Body of pancreas (tissue), 4 donors: ENCODE results near the gene KLHL25. TPM values are rescaled to one million over a fixed set of nuclear protein-coding genes. Genes with fewer than 3 reads are reported as not detected.
A peak's percentile ranks its signal among the peaks of the same experiment; 100 is the strongest.

Source experiments
- ATAC-seq: fragments of 150-250 bp; one replicate; pipeline ENCODE4 v1.9.1; 2016
- DNase-seq, 4 donors: peaks; one replicate each; pipeline ENCODE4 v3.0.0-alpha.2; 2019
- H3K27ac ChIP-seq, 4 donors: fragments of 200-600 bp; sonication (generic); 1 replicate in 3 of 4; 2 replicates in 1 of 4; pipeline versions ENCODE4 v1.5.1 to v1.6.1; 2016 to 2019; ENCODE audit warnings: mild to moderate bottlenecking in 1 of 4, mixed read lengths in 1 of 4, moderate library complexity in 1 of 4
- H3K27me3 ChIP-seq, 2 donors: fragments of 200-600 bp; sonication (generic); one replicate each; pipeline ENCODE4 v1.6.0; 2016; ENCODE audit warnings: mild to moderate bottlenecking in 1 of 2
- H3K36me3 ChIP-seq, 2 donors: fragments of 200-600 bp; sonication (generic); replicated peaks in 1 of 2; 2 replicates each; pipeline ENCODE4 v1.5.1; 2016; ENCODE audit warnings: low read depth in 2 of 2; ENCODE audit not compliant: insufficient read depth in 1 of 2
- H3K4me1 ChIP-seq: fragments of 200-600 bp; sonication (generic); one replicate; pipeline ENCODE4 v1.6.0; 2016
- H3K4me3 ChIP-seq, 2 donors: fragments of 200-600 bp; sonication (generic); 1 replicate in 1 of 2; 2 replicates in 1 of 2; pipeline ENCODE4 v1.5.1; 2016 to 2019
- H3K9me3 ChIP-seq, 3 donors: fragments of 200-600 bp; sonication (generic); 1 replicate in 2 of 3; 2 replicates in 1 of 3; pipeline ENCODE4 v1.5.1; 2016
- POLR2A ChIP-seq, 3 donors: fragments of 450-650 bp; IDR thresholded peaks; one replicate each; pipeline ENCODE4 v1.6.1; 2016; ENCODE audit warnings: antibody characterized with exemption in 3 of 3, mild to moderate bottlenecking in 2 of 3
- WGBS, 2 donors: methylation state at CpG; one replicate each; pipeline ENCODE4 v1.1.5; 2017; 5-methylcytosine and 5-hydroxymethylcytosine counted together
- intact Hi-C: fragments of 100-400 bp; cut with DNase I; formaldehyde crosslinking; loops from one replicate; pipeline ENCODE4 v1.15.1; 2023
- total RNA-seq, 2 donors: library from RNA; depleted of rRNA; stranded (reverse); fragments of >200 nt; gene quantifications; one replicate each; pipeline ENCODE4 v1.1.0, GENCODE V29; 2016
- TF ChIP-seq, protein P1 (sequence below), 7 experiments: fragments of 450-650 bp in 4 of 7; fragments of 200-600 bp in 3 of 7; sonication (generic) in 3 of 7; IDR thresholded peaks; one replicate each; pipeline ENCODE4 v1.5.1; 2016 to 2019; ENCODE audit warnings: antibody characterized with exemption in 7 of 7

KLHL25 gene
- total RNA-seq, 2 donors from 2014 or later = 1.3 to 7.6 TPM

DNA sequence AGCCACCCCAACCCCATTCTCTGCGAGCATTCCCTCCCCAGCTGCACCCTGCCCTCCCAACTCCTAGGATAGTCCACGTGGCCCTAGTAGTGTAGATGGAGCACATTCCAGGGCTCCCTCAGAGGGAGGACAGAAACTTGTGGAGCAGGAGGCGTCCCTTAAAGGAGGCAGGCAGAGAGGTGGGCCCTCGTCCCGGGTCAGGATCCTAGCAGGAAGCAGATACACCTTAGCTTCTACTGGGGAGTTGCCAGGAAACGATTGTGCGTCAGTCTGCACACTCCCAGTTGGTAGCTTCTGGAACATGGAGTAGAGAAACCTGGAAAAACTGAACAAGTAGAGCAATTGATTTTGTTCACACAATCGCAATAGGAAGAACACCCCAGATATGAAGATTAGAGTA, 43.9 kb upstream of the KLHL25 start:
- ATAC-seq = no peak
- no peaks in the 10 kb centered on the region for H3K36me3 ChIP-seq
- WGBS, 2 donors = 79 to 89% methylated on average over 8 of the region's 8 CpGs
- intact Hi-C loops = no loop called here
- no peak overlapping the region for H3K27ac ChIP-seq
- no peak overlapping the region for H3K4me3 ChIP-seq
- no peak for TF ChIP-seq POLR2A (IDR thresholded peaks at IDR 0.05)
- TF ChIP-seq, protein P1, sequence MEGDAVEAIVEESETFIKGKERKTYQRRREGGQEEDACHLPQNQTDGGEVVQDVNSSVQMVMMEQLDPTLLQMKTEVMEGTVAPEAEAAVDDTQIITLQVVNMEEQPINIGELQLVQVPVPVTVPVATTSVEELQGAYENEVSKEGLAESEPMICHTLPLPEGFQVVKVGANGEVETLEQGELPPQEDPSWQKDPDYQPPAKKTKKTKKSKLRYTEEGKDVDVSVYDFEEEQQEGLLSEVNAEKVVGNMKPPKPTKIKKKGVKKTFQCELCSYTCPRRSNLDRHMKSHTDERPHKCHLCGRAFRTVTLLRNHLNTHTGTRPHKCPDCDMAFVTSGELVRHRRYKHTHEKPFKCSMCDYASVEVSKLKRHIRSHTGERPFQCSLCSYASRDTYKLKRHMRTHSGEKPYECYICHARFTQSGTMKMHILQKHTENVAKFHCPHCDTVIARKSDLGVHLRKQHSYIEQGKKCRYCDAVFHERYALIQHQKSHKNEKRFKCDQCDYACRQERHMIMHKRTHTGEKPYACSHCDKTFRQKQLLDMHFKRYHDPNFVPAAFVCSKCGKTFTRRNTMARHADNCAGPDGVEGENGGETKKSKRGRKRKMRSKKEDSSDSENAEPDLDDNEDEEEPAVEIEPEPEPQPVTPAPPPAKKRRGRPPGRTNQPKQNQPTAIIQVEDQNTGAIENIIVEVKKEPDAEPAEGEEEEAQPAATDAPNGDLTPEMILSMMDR (IDR thresholded peaks at IDR 0.05) = no peak
- H3K9me3 ChIP-seq = no peaks in the 10 kb centered on the region
- peak in 3 of 4 donors; percentile 32 to 68 (median 44) for DNase-seq
- no peaks in the 10 kb centered on the region for H3K27me3 ChIP-seq
- peaks cover 24% of the 10 kb centered on the region for H3K4me1 ChIP-seq

DNA sequence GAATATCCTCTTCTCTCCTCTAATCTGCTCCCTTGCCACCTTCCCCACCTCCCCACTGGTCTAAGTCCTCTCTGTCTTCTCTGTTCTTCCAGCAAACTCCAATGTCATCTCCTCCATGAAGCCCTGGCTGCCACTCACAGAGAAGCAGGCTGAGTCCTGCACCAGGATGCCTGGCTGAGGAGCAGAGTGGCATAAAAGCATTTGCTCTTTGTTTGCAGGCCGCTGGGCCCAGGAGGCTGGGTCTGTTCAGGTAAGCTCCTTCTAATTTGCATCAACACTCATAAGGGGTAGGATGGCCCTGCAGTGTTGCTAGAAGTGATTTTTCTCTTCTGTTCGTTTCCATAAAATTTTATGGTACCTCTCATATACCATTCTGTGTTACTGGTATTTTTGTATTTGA, 43.2 kb upstream of the KLHL25 start:
- peak in 1 of 4 donors; percentile 26 for DNase-seq
- 90 to 94% methylated on average over 2 of the region's 2 CpGs for WGBS, 2 donors
- TF ChIP-seq, protein P1 (IDR thresholded peaks at IDR 0.05) = no peak
- no peak for TF ChIP-seq POLR2A (IDR thresholded peaks at IDR 0.05)
- H3K36me3 ChIP-seq = no peaks in the 10 kb centered on the region
- intact Hi-C loops = no loop called here
- no peak for ATAC-seq
- H3K4me1 ChIP-seq = peaks cover 24% of the 10 kb centered on the region
- H3K27me3 ChIP-seq = no peaks in the 10 kb centered on the region
- peak overlapping the region; percentile 67 to 86 (median 72) for H3K27ac ChIP-seq
- no peaks in the 10 kb centered on the region for H3K9me3 ChIP-seq
- no peak overlapping the region for H3K4me3 ChIP-seq

DNA sequence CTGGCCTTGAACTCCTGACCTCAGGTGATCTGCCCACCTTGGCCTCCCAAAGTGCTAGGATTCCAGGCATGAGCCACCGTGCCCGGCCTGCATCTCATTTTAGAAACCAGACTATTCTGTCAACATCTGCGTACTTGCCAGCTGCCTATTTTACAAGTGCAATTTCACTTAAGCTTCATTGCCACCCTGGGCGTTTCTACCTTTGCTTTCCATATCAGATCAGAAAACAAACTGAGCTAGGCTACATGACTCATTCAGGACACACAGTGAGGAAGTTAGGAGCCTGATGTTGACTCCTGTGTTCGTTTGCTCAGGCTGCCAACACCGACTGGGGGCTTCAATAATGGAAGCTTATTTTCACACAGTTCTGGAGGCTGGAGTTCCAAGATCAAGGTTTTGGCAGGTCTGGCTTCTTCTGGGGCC, 42.3 kb upstream of the KLHL25 start:
- WGBS, 2 donors = 23 to 36% methylated on average over 5 to 6 of the region's 6 CpGs
- peak in 2 of 3 donors; percentile 26 to 33 for TF ChIP-seq POLR2A (IDR thresholded peaks at IDR 0.05)
- TF ChIP-seq, protein P1 (IDR thresholded peaks at IDR 0.05) = no peak
- Histone ChIP-seq H3K4me3 (no peak overlapping the region), H3K36me3 (no peaks in the 10 kb centered on the region), H3K27me3 (no peaks in the 10 kb centered on the region), H3K4me1 (peaks cover 24% of the 10 kb centered on the region), H3K9me3 (no peaks in the 10 kb centered on the region), H3K27ac (peak overlapping the region; percentile 67 to 86 (median 72))
- intact Hi-C loops = no loop called here
- DNase-seq (peak; percentile 59 to 83 (median 77)), ATAC-seq (peak; percentile 83)

DNA sequence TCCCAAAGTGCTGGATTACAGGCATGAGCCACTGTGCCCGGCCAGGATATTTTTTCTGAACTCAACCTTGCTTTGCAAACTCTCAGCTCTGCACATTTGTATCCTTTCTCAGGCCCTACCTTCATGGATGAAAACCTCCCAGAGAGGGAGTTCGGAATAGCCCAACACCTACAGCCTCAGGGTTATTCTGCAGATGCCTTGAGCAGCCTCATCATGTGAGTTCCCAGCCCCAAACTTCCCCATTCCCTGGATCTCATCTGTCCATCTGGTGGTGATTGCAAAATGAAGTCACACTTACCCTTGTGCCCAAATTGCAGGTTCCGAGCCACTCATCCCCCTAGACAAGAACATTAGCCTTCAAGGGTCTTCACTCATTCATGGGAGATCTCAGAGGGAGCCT, 39.9 kb upstream of the KLHL25 start:
- no peak overlapping the region for H3K27ac ChIP-seq
- no peaks in the 10 kb centered on the region for H3K9me3 ChIP-seq
- TF ChIP-seq POLR2A (IDR thresholded peaks at IDR 0.05) = no peak
- TF ChIP-seq, protein P1 (IDR thresholded peaks at IDR 0.05) = no peak
- H3K4me1 ChIP-seq = peaks cover 15% of the 10 kb centered on the region
- no peak overlapping the region for H3K4me3 ChIP-seq
- intact Hi-C loops = loop anchor here (5.0 kb wide), 1 partner anchor 102 kb away; no protein-coding TSS in a partner anchor
- H3K27me3 ChIP-seq = no peaks in the 10 kb centered on the region
- DNase-seq (no peak), ATAC-seq (no peak)
- H3K36me3 ChIP-seq = no peaks in the 10 kb centered on the region
- 88 to 90% methylated on average over 3 of the region's 3 CpGs for WGBS, 2 donors

DNA sequence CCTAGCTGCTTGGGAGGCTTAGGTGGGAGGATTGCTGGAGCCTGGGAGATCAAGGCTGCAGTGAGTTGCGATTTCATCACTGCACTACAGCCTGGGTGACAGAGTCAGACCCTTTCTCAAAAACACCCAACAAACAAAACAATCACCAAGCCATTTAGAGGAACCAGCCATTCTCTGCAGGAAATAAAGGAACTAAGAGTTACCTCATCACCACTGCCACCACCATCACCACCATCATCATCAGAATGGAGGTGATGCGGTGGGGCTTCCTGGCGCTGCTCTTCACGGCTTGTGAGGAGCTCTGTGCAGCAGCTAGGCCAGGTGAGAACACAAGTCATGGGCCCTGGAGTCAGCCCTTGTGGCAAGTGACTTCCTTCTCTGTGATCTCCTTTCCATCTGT, 37.7 kb upstream of the KLHL25 start:
- DNase-seq (no peak), ATAC-seq (no peak)
- Histone ChIP-seq H3K9me3 (no peaks in the 10 kb centered on the region), H3K4me1 (peaks cover 10% of the 10 kb centered on the region), H3K36me3 (no peaks in the 10 kb centered on the region), H3K4me3 (no peak overlapping the region), H3K27ac (no peak overlapping the region), H3K27me3 (no peaks in the 10 kb centered on the region)
- intact Hi-C loops = loop anchor here (5.0 kb wide), 1 partner anchor 100 kb away; no protein-coding TSS in a partner anchor
- 63 to 86% methylated on average over 4 of the region's 4 CpGs for WGBS, 2 donors
- TF ChIP-seq, protein P1 (IDR thresholded peaks at IDR 0.05) = no peak
- no peak for TF ChIP-seq POLR2A (IDR thresholded peaks at IDR 0.05)
